OCI-LY1 (cell line): ENCODE measurements around the gene MKI67.

Experiments used
- CTCF ChIP-seq: fragments of 200-600 bp; sonication (generic), shearing (Covaris generic); IDR thresholded peaks from 2 replicates; pipeline ENCODE4 v1.5.1; 2017; ENCODE audit warnings: mild to moderate bottlenecking, antibody characterized with exemption, low read length, moderate library complexity, mixed read lengths
- EZH2 ChIP-seq: fragments of 200-600 bp; sonication (generic), shearing (Covaris generic); IDR thresholded peaks from 2 replicates; pipeline ENCODE4 v1.8.0; 2017; ENCODE audit warnings: borderline replicate concordance, mixed run types, mild to moderate bottlenecking, antibody characterized with exemption, low read length, moderate library complexity, mixed read lengths

- TF ChIP-seq CTCF (no peak), EZH2 (no peak)
Measured at GRCh38 chr10:128064970-128065580, 61.1 kb downstream of the MKI67 start.
